Measurements from ENCODE around the gene ODAD3.
"Not testable (repeated sequence)": the region's sequence is repeated elsewhere in the genome, so short reads cannot be mapped to it uniquely, and the experiment has no call there.

ODAD3 gene

DNA sequence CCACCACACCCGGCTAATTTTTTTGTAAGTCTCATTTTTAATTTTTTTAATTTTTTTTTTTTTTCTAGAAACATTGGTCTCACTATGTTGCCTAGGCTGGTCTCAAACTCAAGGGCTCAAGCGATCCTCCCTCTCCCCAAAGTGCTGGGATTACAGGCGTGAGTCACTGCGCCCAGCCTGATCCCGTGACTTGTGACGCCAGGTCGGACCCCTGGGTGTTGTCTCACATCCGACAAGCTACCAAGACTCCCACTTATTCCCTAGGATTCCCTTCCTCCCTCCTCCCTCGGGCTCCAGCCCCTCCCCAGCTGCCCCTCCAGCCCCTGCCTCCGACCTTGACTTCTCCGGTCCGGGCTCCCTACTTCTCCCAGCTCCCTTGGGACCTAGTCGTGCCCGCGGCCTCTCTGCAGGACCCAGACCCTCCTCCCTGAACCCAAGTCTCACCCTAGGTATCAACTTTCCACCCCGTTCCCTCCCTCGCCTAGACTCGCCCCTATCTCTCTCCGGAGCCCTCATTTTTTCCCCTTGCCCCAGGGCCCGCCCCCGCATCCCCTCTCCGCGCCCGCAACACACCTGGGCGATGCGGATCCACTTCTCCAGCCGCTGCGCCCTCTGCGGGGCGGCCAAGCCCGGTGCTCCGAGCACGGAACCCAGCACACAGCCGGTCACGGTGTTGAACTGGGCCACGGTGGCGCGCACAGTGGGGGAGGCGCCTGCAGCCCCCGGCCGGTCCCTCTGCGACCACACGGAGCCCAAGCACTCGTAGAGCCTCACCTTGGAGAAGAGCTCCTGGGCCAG is 28.9 kb downstream of the ODAD3 start:
- no peak for DNase-seq (ENCODE audit: low read depth in 2 of 2)

DNA sequence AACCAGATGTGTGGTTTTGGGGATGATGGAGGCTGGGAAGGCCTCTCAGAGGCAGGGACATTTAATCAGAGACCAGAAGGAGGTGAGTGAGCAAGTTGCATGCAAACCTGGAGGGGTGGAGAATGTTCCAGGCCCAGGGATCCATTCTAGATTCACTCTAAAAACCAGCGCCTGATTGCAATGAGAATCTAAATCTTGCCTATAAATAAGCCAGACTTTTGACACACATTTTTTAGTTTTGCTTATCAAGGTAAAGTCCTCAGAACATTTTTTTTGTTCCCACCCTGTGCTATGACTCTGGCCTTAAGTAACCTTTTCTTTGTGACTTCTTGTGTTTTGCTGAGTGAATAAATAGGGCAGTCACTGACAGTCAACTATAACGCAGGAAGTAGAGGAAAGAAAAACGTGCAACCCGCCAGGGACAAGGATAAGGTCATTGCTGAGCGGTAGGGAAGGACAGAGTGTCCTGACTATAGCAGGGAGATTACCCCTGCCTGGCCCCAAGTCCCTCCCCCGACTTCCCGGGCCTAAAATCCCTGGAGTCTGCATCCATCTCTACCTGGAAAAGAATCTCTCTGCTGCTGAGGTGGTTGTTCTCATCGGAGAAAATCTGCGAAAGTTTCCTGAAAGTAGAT is 30.2 kb downstream of the ODAD3 start:
- DNase-seq (ENCODE audit: low read depth in 2 of 2): no peak

DNA sequence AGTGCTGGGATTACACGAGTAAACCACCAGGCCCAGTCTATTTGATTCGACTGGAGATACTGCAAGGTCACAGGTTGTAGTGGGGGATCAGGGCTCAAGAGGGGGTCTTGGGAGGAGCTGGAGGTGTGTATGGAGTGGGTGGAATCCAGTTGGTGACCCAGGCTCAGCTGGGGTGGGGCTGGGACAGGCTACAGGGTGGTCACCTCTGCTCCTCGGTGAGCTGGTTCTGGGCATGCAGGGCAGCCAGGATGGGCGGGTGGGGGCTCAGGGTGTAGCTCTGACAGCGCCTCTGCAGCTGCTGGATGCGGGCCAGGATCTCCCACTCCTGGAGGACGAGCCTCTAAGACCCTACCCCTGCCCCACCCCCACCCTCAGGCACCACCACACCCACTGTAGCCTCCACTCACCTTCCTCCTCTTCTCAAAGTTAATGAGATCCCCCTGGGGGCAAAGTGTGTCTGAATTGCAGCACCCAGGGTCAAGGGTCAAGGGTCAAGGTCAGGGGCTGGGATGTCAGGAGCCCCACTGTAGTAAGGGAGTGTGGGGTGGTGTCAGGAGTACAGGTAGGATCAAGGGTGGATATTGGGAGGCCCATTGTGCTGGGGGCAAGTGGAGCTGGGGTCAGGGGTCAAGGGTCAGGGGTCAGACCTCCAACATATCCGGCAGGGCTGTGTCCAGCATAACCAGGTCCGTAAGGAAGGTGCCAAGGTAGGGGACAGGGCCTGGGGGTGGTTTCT is 32.9 kb downstream of the ODAD3 start:
- no peak for DNase-seq (ENCODE audit: low read depth in 2 of 2)

DNA sequence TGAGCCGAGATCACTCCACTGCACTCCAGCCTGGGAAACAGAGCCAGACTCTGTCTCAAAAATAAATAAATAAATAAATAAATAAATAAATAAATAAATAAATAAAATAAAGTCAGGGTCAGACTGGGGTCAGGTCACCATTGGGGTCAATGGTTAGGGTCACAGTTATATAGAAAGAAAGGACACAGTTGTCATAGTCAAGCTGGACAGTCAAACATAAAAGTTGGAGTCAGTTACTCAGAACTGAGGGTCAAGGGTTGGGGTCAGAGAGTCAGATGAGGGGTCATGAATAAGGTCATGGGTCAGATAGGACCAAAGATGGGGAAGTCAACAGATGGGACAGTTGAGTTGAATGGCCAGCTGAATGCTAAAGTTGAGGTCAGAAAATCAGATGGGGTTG is 34.1 kb downstream of the ODAD3 start:
- DNase-seq (ENCODE audit: low read depth in 2 of 2): no peak

DNA sequence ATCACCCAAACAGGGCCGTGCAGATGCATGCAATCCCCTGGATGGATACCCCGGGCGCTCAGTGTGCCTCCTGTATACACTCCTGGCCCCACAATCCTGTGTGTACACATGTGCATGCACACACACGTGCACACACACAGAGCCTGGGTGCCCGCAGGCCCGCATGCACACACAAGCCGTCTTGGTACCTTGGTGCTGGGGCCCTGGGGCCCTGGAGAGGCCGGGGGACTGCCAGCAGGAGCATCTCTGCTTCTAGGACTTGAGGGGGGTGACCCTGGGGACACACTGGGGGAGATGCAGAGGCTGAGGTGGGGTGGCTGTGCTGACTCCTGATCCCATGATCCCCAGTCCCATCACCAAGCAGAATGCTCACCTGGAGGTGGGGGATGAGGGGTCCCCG is 35.3 kb downstream of the ODAD3 start:
- no peak for DNase-seq (ENCODE audit: low read depth in 2 of 2)

DNA sequence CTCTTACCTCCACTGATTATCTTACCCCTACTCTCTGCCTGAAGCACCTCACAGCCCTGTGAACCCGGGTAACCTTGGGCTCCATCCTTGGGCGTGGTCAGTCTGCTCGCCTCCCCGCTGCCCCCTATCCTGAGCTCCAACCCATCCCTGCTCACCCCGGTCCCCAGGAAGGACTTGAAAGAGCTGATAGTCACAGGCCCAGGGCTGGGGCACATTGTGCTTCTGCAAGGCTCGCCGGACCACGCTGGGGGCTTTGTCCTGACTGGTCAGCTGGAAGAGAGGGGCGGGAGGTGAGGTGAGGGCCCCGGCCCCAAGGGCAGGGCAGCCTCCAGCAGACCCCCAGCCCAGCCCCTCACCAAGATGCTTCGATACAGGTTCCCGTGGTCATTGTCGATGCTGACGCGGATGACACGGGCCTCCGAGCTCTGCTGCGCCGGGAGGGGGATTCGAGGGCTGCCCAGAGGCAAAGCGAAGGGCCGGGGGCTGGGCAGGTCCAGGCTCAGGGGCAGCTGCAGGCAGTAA is 37.8 kb downstream of the ODAD3 start:
- no peak for DNase-seq (ENCODE audit: low read depth in 2 of 2)

DNA sequence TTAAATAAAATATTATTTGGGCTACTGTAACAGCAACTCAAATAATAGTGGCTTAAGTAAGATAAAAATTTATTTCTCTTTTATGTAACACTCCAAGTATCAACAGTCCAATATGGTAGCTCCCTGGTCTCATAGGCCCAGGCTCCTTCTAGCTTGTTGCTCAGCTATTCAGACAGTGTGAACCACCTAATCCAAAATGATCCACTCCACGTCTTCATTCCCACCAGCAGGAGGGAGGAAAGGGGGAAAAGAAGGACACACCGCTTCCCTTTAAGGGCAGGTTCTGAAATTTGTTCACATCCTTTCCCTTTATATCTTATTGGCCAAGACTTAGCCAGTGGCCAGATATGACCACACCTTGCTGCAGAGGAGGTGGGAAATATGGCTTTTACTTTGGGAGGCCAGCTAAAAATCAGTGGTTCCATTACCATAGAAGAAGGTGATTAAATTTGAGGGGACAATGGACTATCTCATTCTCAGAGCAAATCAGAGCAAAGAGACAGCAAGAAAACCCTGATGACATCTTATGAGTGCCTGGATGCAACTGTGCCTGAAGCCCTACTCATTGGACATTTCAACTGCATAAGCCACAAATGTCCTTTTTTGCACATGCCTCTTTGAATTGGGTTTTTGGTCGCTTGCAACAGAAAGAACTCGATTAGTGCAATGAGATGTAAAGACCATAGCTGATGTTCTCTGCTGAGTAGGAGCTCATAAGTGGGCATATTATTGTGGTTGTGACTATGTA is 43.8 kb downstream of the ODAD3 start:
- DNase-seq (ENCODE audit: low read depth in 2 of 2): no peak

DNA sequence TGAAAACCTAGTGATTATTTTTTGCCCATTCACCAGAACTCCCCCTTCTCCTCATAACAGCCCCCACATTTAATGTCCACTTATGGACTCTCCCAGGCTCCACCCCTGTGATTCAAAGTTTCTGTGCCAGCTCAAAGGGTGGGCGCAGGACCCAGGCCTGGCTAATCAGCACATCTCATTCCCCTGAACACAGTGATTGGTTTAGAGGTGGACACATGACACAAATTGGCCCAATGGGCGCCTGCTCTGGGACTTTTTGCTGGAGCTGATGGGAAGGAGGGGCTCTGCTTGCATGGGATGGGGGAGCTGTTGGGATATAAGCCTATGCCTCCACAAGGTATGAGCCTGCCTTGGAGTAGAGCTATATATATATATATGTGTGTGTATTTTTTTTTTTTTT is 44.6 kb downstream of the ODAD3 start:
- DNase-seq (ENCODE audit: low read depth in 2 of 2): no peak

DNA sequence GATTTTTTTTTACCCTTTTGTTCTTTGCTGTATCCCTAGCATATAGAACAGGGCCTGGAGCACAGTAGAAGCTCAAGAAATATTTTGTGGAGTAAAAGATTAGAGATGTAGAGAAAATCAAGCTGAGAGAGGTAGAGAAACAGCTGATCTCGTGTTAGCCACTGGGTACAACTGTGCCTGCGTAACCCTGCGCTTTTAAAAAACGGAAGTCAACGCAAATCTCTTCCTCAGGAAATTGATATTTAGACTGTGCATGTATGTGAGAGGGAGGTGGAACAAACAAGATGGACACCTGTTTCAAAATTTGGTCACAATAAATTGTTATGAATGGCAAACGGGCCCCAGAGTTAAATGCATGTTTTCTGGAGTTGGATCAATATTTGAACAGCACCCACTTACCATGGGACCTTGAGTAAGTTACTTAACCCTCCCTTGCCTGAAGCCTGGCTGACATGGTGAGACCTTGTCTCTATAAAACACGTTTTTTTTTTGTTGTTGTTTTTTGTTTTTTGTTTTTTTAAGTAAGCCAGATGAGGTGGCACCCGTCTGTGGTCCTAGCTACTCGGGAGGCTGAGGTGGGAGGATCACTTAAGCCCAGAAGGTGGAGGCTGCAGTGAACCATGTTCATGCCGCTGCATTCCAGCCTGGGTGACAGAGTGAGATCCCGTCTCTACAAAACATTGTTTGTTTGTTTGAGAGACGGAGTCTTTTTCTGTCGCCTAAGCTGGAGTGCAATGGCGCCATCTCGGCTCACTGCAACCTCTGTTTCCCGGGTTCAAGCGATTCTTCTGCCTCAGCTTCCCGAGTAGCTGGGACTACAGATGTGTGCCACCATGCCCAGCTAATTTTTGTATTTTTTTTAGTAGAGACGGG is 47.5 kb downstream of the ODAD3 start:
- no peak for DNase-seq (ENCODE audit: low read depth in 2 of 2)

DNA sequence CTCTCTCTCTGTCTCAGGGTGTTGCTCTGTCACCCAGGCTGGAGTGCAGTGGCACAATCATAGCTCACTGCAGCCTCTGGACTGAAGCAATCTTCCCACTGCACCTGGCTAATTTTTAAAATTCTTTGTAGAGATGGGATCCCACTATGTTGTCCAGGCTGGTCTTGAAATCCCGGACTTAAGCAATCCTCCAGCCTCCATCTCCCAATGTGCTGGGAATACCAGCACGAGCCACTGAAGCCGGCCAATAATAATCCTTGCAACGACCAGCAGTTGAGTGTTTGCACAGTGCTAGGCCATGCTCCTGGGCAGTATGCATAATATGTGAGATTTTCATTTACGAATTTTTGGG is 50.2 kb downstream of the ODAD3 start:
- no peak for DNase-seq (ENCODE audit: low read depth in 2 of 2)

DNA sequence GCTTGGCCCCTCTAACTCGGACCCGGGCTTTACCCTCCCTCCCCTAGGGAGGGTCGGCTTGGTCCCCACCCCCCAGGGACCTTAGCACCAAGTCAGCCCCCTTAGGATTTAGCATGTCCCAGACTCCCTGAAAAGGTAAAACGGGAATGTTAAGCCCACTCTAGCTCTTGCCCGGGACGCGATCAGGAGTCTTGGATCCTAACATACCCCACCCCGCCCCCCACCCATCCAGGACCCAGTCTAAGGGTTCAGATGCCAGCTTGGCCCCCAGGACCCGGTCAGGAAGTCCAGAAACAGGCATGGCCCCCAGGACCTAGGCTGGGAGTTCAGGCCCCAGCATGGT is 51.2 kb downstream of the ODAD3 start:
- no peak for DNase-seq (ENCODE audit: low read depth in 2 of 2)

DNA sequence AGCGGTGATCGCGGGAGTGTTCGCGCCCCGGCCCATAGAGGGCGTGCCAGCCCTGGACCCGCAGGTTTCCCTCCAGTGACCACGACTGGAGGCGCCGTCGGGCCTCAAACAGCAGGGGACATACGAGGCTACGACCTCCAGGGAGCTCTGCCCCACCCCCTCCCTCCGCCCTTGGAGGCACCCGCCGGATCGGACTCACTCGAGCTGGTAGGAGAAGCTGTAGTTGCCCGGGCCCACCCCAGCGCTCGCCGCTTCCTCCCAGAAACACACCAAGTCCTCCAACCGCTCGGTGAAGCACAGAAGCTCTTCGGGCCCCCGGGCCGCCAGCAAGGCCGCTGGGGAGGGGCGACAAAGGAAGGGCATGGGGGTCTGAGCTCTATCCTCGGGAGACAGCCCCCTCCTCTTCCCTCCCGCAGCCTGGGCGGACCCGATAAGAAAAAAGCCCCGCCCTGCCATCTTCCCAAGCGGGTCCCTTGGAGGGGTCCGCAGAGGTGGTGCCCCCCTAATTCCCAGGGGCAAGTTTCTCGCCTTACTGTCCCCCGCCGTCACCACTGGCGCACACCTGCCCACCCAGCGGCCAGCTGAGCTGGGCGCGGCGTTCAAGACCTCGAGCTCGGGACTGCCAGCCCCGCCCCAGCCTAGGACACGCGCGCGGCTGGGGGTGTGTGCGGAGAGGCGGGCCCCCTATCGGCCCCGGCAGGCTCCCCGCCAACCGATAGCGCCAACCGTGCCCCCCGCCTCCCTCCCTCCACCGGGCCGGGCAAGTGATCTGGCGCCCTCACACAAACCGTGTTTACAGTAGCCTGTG is 51.8 kb downstream of the ODAD3 start:
- no peak for DNase-seq (ENCODE audit: low read depth in 2 of 2)

DNA sequence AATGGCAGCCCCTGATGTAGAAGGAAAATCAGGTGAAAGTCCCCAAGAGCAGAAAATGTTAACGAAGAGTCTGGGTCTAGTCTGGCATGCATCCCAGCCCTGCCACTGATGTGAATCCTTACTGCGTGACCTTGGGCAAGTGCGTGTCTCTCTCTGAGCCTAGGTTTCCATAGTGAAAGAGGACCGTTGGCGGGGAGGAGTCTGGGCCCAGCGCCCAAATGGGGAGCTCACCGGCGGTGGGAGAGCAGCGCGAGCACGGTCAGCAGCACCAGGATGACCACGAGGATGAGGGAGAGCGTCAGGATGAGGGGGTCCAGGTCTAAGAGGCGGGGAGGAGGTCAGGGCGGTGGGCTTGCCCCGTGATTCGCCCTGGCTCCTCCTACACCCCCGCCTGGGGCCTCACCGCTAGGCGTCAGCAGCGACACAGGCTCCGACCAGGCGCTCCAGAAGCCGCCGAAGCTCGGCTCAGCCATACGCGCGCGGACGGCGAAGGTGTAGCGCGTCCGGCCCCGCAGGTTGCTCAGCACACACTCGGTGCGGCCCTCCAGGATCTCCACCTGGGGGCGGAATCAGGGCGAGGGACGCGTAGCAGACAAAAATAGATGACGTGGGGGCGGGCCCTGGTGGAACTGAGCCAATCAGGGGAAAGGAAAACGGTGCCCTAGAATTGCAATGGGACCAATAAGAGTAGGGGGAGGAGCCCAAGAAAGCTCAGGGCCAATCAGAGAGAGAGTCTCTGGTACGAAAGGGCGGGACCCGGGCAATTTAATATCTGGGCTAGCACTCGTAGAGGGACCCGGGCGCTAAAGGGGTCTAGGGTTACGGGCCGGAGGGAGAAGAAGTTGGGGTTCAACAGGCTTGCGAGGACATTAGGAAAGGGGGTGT is 54.0 kb downstream of the ODAD3 start:
- DNase-seq (ENCODE audit: low read depth in 2 of 2): peak; percentile 85 to 87

DNA sequence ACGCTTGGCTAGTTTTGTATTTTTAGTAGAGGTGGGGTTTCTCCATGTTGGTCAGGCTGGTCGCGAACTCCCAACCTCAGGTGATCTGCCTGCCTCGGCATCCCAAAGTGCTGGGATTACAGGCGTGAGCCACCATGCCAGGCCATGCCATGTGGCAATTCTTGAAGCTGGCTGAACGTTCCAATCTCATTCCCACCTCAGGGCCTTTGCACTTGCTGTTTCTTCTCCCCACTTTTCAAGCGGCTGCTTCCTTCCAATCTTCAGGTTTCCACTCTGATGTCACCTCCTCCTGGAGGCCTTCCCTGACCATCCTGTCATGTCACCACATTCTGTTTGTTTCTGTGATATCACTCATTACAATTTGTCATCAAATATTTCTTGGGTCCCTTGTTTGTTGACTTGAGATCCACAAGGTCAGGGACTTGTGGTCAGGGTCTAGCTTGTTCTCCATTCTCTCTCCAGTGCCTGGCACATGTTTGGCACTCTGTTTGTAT is 55.0 kb downstream of the ODAD3 start:
- DNase-seq (ENCODE audit: low read depth in 2 of 2): no peak

DNA sequence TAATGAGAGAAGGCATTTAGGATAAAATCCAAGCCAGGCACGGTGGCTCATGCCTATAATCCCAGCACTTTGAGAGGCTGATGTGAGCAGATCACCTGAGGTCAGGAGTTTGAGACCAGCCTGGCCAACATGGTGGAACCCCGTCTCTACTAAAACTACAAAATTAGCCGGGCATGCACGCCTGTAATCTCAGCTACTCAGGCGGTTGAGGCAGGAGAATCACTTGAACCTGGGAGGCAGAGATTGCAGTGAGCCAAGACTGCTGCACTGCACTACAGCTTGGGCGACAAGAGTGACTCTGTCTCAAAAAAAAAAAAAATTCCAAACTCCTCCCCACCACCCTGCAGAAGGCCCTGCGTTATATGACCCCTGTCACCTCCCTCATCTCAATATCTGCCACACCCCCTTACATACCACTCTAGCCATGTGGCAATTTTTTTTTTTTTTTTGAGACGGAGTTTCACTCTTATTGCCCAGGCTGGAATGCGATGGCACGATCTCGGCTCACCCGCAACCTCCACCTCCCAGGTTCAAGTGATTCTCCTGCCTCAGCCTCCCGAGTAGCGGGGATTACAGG is 55.6 kb downstream of the ODAD3 start:
- not testable (repeated sequence) for DNase-seq (ENCODE audit: low read depth in 2 of 2)

DNA sequence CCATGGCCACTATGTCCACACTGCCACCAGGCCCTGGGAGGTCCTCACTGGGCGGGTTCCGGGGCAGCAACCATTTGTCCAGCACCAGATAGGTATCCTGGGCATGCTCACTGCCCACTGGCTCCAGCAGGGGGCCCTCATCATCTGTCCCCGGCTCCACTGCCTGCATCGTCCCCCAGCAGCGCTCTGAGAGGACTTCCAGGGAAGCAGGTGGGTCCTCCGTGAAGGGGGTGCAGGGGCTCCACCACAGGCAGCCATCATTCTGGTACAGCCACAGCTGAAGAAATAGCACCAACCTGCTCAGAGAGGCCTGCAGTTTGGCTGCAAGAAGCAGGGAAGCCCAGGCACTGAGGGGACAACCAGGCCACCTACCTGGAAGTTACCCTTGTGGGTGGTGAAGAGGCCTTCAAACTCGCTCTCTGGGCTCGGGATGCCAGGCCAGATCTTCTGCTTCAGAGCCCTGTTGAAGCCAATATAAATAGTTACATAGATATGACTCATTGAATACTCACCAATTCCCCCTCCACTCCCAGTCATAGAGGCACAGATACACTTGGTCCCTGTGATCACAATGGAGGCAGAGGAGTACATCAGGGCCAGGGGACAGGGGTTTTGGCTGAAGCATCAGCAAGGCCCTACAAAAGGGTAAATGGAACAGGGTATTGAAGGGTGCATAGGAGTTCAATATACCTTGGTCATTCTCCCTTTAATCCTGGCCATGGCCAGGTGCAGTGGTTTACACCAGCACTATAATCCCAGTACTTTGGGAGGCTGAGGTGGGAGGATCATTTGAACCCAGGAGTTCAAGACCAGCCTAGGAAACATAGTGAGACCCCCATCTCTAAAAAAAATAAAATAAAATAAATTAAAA is 56.4 kb downstream of the ODAD3 start:
- DNase-seq (ENCODE audit: low read depth in 2 of 2): no peak

DNA sequence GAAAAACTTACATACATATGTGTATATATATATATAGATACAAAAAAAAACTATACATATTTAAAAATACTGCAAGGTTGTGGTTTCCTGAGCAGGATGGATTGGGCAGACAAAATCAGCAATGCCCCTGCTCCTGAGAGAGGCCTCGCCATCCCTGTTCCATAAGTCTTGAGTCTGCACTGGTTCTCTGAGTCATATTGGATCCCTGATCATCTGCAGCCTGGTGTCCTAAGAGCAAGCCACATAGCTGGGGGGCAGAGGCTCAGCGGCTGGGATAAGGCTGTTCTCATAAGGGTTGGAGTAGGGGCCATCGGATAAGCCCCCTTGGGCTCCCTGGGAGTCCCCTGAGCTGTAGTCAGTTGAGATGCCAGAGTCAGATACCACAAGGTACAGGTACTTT is 57.2 kb downstream of the ODAD3 start:
- DNase-seq (ENCODE audit: low read depth in 2 of 2): no peak

DNA sequence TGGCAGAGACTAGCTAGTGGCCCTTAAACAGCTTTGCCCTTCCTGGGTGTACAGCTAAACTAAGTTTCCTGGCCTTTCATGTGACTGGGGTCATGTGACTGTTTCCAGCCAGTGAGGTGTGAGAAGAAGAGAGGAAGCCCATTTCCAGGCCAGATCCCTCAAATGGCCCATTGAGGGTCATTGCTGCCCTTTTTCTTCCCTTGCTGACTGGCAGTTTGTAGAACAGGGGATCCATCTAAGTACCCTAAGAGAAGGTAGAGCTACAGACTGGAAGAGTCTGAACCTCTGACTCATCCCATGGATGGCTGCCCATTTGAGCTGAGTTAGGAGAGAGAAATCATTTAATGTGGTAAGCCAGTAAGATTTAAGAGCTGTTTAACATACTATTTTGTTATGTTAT is 57.7 kb downstream of the ODAD3 start:
- DNase-seq (ENCODE audit: low read depth in 2 of 2): peak; percentile 85 to 87
